Measurements from ENCODE around the gene PRICKLE3. TPM values are rescaled to one million over a fixed set of nuclear protein-coding genes. Genes with fewer than 3 reads are reported as not detected.
"Not testable (repeated sequence)": the region's sequence is repeated elsewhere in the genome, so short reads cannot be mapped to it uniquely, and the experiment has no call there.

Gene PRICKLE3
- total RNA-seq, 2 experiments from 2014 or later, result 1.8 to 2.3 TPM

GRCh38 chrX:49176421-49177326 is 9.5 kb downstream of the PRICKLE3 start:
- Histone ChIP-seq H3K4me3 (ENCODE audit: low read length) (no peak overlapping the region), H3K27me3 (ENCODE audit: control insufficient read depth in 1 of 2, insufficient read depth in 2 of 2, low read length in 2 of 2) (no peaks in the 10 kb centered on the region), H3K4me1 (ENCODE audit: insufficient read depth, low read length) (peaks cover 25% of the 10 kb centered on the region), H3K9me3 (ENCODE audit: control insufficient read depth in 1 of 2, insufficient read depth in 1 of 2, low read length in 2 of 2) (no peaks in the 10 kb centered on the region), H3K36me3 (ENCODE audit: insufficient read depth, low read length) (peaks cover 38% of the 10 kb centered on the region), H3K27ac (ENCODE audit: low read depth in 1 of 2, low read length in 2 of 2) (no peak overlapping the region)
- peak overlapping the region; percentile 33 for H3K27ac Mint-ChIP-seq
- H3K27me3 Mint-ChIP-seq, result no peaks in the 10 kb centered on the region
- CTCF ChIA-PET, result interaction anchor here (0.7 to 0.8 kb wide), 2 partner anchors 13 to 21 kb away, joined by 4 to 7 read pairs; no protein-coding TSS in a partner anchor
- DNase-seq (peak in 3 of 14 experiments; percentile 15 to 39 (median 28)), ATAC-seq (ENCODE audit: poor library complexity) (no peak)
- no peak overlapping the region for H3K4me3 Mint-ChIP-seq
- H3K4me1 Mint-ChIP-seq (ENCODE audit: low read depth), result peaks cover 21% of the 10 kb centered on the region
- H3K36me3 Mint-ChIP-seq (ENCODE audit: low read depth), result peaks cover 51% of the 10 kb centered on the region
- POLR2A ChIA-PET, result interaction anchor here (1.0 kb wide), 2 partner anchors 10 to 21 kb away, joined by 3 to 6 read pairs; no protein-coding TSS in a partner anchor
- intact Hi-C loops (cut with DNase I, micrococcal nuclease), result no loop called here
- no peak for TF ChIP-seq CTCF (IDR thresholded peaks at IDR 0.05)
- no peaks in the 10 kb centered on the region for H3K9me3 Mint-ChIP-seq

- ChIA-PET CTCF (no interaction called here), POLR2A (interaction anchor here (1.0 kb wide), 1 partner anchor 9 kb away, joined by 4 read pairs; no protein-coding TSS in a partner anchor)
- DNase-seq (no peak), ATAC-seq (ENCODE audit: poor library complexity) (no peak)
- H3K4me3 ChIP-seq (ENCODE audit: low read length), result no peak overlapping the region
- H3K27ac ChIP-seq (ENCODE audit: low read depth in 1 of 2, low read length in 2 of 2), result no peak overlapping the region
- intact Hi-C loops (cut with DNase I, micrococcal nuclease), result no loop called here
- Mint-ChIP-seq H3K4me1 (ENCODE audit: low read depth) (peaks cover 21% of the 10 kb centered on the region), H3K9me3 (no peaks in the 10 kb centered on the region), H3K27me3 (no peaks in the 10 kb centered on the region), H3K36me3 (ENCODE audit: low read depth) (peaks cover 47% of the 10 kb centered on the region), H3K4me3 (no peak overlapping the region), H3K27ac (no peak overlapping the region)
- peaks cover 38% of the 10 kb centered on the region for H3K36me3 ChIP-seq (ENCODE audit: insufficient read depth, low read length)
- peaks cover 29% of the 10 kb centered on the region for H3K4me1 ChIP-seq (ENCODE audit: insufficient read depth, low read length)
- TF ChIP-seq CTCF (IDR thresholded peaks at IDR 0.05), result no peak
- H3K27me3 ChIP-seq (ENCODE audit: control insufficient read depth in 1 of 2, insufficient read depth in 2 of 2, low read length in 2 of 2), result no peaks in the 10 kb centered on the region
- no peaks in the 10 kb centered on the region for H3K9me3 ChIP-seq (ENCODE audit: control insufficient read depth in 1 of 2, insufficient read depth in 1 of 2, low read length in 2 of 2)
Measured at GRCh38 chrX:49175435-49176274, 10.5 kb downstream of the PRICKLE3 start.

GRCh38 chrX:49174723-49175122 is 11.4 kb downstream of the PRICKLE3 start:
- peaks cover 43% of the 10 kb centered on the region for H3K36me3 Mint-ChIP-seq (ENCODE audit: low read depth)
- H3K27ac Mint-ChIP-seq, result peak overlapping the region; percentile 33
- ChIA-PET POLR2A (interaction anchor here (1.0 kb wide), 1 partner anchor 8 kb away, joined by 4 read pairs; no protein-coding TSS in a partner anchor), CTCF (no interaction called here)
- Histone ChIP-seq H3K36me3 (ENCODE audit: insufficient read depth, low read length) (peaks cover 38% of the 10 kb centered on the region), H3K9me3 (ENCODE audit: control insufficient read depth in 1 of 2, insufficient read depth in 1 of 2, low read length in 2 of 2) (no peaks in the 10 kb centered on the region), H3K27me3 (ENCODE audit: control insufficient read depth in 1 of 2, insufficient read depth in 2 of 2, low read length in 2 of 2) (no peaks in the 10 kb centered on the region), H3K27ac (ENCODE audit: low read depth in 1 of 2, low read length in 2 of 2) (no peak overlapping the region), H3K4me1 (ENCODE audit: insufficient read depth, low read length) (peaks cover 29% of the 10 kb centered on the region), H3K4me3 (ENCODE audit: low read length) (no peak overlapping the region)
- H3K4me1 Mint-ChIP-seq (ENCODE audit: low read depth), result peaks cover 21% of the 10 kb centered on the region
- DNase-seq (no peak), ATAC-seq (ENCODE audit: poor library complexity) (no peak)
- no peak overlapping the region for H3K4me3 Mint-ChIP-seq
- no peak for TF ChIP-seq CTCF (IDR thresholded peaks at IDR 0.05)
- H3K27me3 Mint-ChIP-seq, result no peaks in the 10 kb centered on the region
- intact Hi-C loops (cut with DNase I, micrococcal nuclease), result no loop called here
- H3K9me3 Mint-ChIP-seq, result no peaks in the 10 kb centered on the region

- ATAC-seq (ENCODE audit: poor library complexity); H3K27me3 ChIP-seq (ENCODE audit: control insufficient read depth in 1 of 2, insufficient read depth in 2 of 2, low read length in 2 of 2); intact Hi-C loops (cut with DNase I, micrococcal nuclease); H3K4me3 ChIP-seq (ENCODE audit: low read length); DNase-seq; H3K9me3 Mint-ChIP-seq; H3K9me3 ChIP-seq (ENCODE audit: control insufficient read depth in 1 of 2, insufficient read depth in 1 of 2, low read length in 2 of 2); H3K27me3 Mint-ChIP-seq; H3K27ac ChIP-seq (ENCODE audit: low read depth in 1 of 2, low read length in 2 of 2); H3K4me3 Mint-ChIP-seq: not testable (repeated sequence)
- Mint-ChIP-seq H3K36me3 (ENCODE audit: low read depth) (peaks cover 35% of the 10 kb centered on the region), H3K27ac (peak overlapping the region; percentile 84), H3K4me1 (ENCODE audit: low read depth) (peaks cover 25% of the 10 kb centered on the region)
- H3K4me1 ChIP-seq (ENCODE audit: insufficient read depth, low read length), result peaks cover 30% of the 10 kb centered on the region
- POLR2A ChIA-PET, result interaction anchor here (1.5 kb wide), 1 partner anchor 10 kb away, joined by 3 read pairs; no protein-coding TSS in a partner anchor
- CTCF ChIA-PET, result interaction anchor here (1.4 kb wide), 1 partner anchor 10 kb away, joined by 6 read pairs; no protein-coding TSS in a partner anchor
- peaks cover 35% of the 10 kb centered on the region for H3K36me3 ChIP-seq (ENCODE audit: insufficient read depth, low read length)
Measured at GRCh38 chrX:49173544-49173943, 12.6 kb downstream of the PRICKLE3 start.
